Activated effector memory CD4-positive, alpha-beta T cell treated with Interleukin-2 at 50 U/mL for 16 hours (primary cell): Measurements from ENCODE around the gene PRM3.
A peak's percentile ranks its signal among the peaks of the same experiment; 100 is the strongest.

Source experiments
- DNase-seq: peaks from one replicate; pipeline ENCODE4 v3.0.0-alpha.2; 2020

The PRM3 gene

DNA sequence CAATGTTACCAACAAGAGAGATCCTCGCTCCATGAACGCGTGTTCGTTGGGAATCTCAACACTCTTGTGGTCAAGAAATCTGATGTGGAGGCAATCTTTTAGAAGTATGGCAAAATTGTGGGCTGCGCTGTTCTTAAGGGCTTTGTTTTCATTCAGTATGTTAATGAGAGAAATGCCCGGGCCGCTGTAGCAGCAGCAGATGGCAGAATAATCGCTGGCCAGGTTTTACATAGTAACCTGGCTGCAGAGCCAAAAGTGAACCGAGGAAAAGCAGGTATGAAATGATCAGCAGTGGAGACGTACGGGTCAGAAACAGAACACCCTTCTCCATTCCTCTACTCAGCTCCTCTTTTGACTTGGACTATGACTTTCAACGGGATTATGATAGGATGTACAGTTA lies 30.8 kb downstream of the PRM3 start:
- DNase-seq = no peak

DNA sequence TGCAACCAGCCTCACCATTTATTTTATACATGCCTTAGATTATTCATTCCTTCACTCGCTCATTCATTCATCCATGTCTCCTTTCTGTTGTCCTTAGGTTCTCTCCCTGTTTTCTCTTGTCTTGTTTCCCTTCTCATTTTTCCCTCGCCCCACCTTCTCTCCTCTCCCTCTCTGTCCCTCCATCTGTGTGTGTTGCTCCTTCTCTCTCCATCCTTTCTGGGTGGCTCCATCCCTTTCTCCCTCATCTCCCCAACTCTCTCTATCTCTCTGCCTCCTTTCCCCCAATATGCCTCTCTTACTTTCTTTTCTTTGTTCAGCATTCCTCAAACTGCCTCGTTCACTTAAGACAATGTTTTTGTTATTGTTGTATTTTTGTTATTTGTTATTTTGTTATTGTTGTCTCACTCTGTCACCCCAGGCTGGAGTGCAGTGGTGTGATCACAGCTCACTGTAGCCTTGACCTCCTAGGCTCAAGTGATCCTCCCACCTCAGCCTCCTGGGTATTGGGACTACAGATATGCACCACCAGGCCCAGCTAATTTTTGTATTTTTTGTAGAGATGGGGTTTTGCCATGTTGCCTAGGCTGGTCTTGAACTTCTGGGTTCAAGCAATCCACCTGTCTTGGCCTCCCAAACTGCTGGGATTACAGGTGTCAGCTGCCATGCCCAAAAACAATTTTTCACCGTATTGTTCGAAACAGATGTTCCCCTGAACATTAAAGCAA lies 31.8 kb downstream of the PRM3 start:
- DNase-seq = no peak

DNA sequence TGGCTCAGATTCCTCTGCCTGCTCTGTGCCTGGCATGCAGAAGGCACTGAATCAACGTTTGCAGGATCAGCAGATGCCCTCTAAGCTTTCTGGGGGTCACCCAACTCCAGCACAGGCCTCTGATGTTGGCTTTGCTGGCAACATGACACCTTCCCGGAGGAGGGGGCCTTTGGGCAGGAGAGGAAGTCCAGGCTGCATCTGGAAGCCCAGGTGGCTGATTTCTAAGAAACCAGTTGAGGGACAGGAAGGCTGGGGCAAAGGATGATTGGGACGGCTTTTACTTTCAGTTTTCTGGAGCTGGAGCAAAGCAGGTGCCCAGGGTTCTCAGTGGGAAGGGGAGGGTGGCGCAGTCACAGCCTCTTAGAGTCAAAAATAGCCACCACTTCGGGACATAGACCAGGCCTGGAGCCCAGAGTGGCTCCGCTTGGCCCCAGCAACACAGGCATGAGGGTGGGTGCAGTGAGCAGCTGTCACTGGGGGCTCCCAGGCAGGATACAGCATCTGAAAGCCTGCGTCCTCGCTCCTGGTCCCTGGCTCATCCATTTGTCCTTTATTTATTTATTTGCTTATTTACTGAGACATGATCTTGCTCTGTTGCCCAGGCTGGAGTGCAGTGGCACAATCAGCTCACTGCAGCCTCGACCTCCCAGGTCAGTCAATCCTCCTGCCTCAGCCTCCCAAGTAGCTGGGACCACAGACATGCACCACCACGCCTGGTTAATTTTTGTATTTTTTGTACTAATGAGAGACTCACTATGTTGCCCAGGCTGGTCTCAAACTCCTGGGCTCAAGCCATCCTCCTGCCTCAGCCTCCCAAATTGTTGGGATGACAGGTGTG lies 32.6 kb downstream of the PRM3 start:
- no peak for DNase-seq

- DNase-seq = no peak
Measured at GRCh38 chr16:11239644-11240632, 33.5 kb downstream of the PRM3 start.

DNA sequence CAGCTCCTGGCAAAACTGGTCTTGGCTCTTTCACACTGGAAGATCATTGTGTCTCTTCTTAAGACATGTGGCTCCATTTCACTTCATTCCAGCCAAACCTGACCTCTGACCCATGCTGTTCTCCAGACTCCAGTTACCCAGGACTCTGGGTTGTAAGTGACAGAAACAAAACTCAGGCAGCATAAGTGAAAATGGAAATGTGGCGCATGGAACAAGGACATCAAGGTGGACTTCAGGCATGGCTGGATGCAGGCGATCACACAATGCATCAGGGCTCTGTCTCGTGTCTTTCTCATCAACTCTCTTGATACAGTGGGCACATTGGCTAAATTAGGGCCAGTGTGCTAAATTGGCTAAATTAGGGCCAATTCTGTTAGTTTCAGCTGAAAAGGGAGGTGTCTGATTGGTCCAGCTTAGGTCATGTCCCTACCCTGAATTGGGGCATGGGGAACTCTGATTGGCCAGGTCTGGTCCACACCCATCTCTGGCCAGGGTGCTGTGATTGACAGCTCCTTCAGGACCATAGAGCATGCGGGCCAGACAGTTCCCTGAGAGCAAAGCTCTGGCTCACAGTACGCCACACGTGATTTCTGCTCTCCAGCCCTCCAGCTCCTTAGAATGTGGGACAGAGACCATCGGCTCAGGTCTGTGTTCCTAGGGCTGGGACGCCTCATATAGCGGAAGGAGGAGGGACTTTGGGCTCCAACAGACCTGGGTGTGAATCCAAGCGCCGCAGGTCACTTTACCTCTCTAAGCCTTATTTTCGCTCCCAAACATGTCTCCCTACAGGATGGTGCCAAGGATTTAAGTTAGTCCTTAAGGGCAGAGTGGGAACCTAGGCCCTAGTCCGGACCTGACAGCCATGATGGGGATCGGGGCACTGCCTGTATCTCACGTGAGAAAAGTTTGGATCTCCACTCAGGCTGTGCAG lies 34.9 kb downstream of the PRM3 start:
- no peak for DNase-seq

DNA sequence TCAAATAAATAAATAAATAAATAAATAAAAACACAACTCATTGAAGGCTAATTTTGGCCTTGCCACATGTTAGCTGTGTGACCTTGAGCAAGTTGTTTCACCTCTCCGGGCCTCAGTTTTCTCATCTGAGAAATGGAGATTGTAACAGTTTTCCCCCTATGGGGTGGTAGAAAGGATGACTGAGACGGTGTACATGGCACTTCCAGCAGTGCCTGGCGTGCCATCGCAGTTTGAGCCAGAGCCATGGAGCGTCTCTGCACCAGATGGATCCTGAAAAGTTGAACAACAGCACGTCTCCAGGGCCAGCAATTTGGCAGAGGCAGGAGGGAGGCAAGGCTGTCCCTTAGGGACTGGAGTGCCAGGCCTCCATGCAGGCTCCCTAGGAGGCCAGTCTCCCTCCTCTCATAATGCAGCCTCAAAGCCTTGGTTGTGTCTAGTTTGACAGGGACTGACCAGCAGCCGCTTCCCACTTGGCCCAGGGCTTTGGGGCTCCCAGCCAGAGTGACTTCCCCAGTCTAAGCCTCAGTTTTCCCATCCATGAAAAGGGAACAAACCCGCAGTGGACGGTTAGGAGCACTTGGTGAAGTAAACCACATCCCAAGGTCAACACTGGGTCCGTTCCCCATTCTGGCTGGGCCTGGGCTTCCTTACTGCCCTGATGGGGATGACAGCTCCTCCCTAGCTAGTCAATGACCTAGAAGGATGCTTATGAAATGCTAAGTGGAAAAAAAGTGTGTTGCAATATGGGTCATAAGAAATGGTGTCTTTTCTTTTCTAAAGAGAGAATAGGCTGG lies 36.8 kb downstream of the PRM3 start:
- no peak for DNase-seq

- DNase-seq = no peak
Measured at GRCh38 chr16:11235703-11235991, 37.8 kb downstream of the PRM3 start.

DNA sequence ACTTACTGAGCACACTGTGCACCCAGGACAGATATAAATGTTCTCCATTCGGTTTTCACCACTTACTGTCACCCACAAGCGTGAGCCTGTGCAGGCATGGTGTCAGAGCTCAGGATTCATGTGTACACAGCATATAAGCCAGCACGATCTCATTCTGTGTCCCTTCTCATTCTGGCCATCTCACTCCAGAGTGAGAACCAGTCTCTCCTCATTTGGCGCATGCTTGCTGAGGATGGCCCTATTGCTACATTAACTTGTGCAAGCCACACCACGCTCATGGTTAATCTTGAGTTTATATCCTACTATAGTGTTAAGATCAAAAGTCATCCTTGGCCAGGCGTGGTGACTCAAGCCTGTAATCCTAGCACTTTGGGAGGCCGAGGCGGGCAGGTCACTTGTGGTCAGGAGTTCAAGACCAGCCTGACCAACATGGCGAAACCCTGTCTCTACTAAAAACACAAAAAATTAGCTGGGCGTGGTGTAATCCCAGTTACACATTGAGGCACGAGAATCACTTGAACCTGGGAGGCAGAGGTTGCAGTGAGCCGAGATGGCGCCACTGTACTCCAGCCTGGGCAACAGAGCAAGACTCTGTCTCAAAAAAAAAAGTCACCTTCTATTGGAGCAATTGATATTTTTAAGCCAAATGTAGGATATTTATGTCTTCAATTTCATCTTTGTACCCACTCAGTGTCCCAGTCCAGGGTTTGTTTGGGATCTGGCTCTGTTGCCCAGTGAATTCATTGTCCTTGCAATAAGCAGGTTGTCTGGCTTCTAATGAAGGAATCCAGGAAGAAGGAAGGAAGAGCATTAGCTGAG lies 38.3 kb downstream of the PRM3 start:
- no peak for DNase-seq

DNA sequence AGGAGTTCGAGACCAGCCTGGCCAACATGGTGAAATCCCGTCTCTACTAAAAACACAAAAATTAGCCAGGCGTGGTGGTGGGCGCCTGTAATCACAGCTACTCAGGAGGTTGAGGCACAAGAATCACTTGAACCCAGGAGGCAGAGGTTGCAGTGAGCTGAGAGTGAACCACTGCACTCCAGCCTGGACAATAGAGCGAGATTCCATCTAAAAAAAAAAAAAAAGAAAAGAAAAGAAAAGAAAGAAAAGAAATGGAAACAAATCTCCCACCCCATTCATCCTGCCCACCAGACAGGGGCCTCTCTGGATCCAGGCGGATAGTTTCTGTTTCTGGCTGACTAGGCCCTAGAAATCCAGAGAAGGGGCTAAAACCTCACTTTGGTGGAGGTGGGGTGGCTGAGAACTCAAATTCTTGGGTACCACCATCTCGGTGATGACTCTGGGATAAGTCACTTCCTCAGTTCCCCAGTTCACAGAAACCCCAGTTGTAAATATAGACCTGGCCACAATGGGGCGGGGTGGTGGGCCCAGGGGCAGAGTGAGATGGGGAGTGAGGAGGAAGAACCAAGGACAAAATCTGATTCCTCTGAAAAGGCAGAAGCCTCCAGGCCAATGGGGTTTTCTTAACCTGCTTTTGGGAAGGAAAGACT lies 39.6 kb downstream of the PRM3 start:
- peak; percentile 47 for DNase-seq

DNA sequence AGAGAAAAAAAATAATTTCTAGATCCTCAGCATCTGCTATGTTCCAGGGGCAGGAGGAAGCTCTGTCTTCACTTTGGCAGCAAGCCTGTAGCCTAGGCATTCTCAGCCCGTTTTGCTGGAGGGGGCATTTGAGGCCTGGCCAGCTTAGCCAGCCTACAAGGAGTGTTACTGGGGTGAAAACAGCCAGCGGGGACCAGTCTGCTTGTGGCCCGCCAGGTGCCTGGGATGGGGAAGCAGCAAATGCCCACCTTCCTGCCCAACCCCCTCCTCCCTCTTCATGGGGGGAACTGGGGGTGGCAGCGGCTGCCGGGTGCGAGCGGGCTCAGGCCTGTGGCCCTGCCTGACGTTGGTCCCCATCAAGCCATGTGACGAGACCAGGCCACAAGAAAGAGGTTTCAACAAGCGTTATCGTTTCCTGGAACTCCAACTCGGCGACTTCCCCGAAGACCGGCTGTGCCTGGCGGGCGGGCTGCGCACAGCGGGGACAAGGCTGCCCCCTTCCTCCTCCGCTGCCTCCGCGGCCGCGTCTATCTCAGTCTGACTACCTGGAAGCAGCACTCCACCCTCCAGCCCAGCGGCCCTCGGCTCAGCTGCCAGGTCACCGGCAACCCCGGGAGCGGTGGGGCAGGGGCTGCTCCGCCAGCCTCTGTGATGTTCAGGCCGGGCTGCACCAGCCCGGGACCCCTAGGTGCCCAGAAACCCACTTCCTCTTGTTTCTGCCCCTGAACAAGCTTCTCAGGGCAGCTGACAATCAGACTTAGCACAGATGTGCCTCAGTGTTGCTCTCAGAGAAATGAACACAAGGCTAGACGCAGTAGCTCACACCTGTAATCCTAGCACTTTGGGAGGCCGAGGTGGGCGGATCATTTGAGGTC lies 40.3 kb downstream of the PRM3 start:
- peak; percentile 88 for DNase-seq

GRCh38 chr16:11232302-11232851 lies 41.1 kb downstream of the PRM3 start:
- DNase-seq = no peak

DNA sequence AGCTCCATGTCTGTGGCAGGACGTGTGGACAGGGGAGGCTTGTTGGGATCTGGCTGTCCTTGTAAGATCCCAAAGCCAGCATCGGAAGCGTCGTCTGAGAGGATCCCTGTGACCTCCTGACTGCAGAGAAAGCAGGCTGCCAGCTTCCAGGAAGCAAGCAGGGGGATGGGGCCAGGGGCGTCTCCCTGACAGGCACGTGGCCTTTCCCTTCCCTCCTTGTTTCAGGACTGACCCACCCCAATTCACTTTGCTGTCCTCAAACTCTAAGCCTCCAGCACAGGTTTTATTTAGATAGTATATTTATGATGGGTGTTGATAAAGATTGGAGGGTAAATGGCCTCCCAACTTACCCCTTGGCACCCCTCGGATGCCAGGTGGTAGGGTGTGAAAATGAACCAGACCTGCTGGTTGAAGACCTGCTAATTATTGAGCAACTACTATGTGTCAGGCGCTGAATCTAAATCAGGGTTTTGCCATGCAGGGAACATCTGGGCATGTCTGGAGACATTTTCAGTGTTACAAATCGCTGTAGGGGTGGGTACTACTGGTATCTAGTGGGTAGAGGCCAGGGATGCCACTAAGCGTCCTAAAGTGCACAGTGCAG lies 42.0 kb downstream of the PRM3 start:
- no peak for DNase-seq

DNA sequence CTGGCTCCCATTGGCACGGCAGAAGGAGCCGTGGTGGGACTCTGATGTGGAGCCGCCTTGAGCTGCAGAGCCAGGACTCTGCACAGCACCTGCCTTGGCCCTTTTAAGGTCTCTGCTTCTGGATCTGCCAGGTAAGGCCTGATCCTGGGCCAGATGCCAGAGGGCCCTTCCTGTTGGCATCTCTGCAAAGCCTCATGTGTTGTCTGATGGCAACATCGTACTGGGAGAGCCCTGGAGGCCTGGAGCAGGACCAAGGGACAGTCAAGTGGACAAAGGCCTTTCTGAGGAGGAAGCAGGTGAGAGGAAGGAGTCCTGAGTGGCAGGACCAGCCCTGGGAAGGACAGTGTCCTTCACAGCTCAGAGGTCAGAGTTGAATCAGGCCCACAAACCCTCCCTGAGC lies 43.5 kb downstream of the PRM3 start:
- no peak for DNase-seq

GRCh38 chr16:11229432-11229831 lies 44.0 kb downstream of the PRM3 start:
- DNase-seq = no peak

DNA sequence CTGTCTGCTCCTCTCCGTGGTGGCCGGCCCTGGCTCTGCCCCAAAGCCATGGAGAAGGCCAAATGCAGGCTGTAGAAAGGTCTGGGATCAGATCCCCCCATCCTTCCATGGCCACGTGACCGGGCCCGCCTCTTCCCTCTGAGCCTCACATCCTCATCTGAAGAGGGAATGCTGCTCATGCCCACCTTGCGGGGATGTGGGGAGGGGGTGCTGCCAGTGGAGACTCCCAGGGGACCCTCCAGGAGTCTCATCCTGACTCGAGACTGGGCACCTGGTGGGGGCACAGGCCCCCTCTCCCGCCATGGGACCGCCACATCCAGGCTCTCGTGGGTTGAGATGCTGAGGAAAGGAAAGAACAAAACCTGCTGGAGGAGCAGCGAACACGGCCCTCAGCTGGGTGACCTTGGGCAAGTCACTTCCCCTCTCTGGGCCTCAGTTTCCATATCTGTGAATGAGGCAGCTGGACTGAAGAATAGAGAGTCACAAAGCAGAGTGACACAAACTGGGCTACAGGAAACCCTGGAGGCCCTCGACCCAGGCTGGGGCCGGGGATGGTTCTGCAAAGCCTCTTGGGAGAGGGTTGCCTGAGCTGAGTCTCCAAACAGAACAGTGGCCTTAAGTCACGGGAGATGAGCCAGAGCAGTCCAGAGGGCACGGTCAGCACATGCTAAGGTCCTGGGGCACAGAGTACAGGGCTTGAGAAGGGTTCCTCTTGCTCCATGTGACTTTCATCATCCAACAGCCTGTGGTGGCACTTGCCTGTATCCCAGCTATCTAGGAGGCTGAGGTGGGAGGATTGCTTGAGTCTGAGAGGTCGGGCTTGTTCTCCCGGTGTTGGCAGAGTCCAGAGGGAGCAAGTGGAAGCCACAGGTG lies 47.5 kb downstream of the PRM3 start:
- DNase-seq = no peak

- DNase-seq = peak; percentile 54
Measured at GRCh38 chr16:11224894-11225676, 48.3 kb downstream of the PRM3 start.
